Esophagus (tissue), 2 donors: ENCODE results near the gene ATP8B3. TPM values are rescaled to one million over a fixed set of nuclear protein-coding genes. Genes with fewer than 3 reads are reported as not detected.

ENCODE experiments used
- H3K27ac ChIP-seq, 2 donors: one replicate each; pipeline ENCODE4 v1.5.1; 2013; ENCODE audit warnings: low read depth in 2 of 2, mild to moderate bottlenecking in 2 of 2, inconsistent platforms in 1 of 2, low read length in 1 of 2, moderate library complexity in 1 of 2
- H3K27me3 ChIP-seq, 2 donors: one replicate each; pipeline ENCODE4 v1.6.1; 2013; ENCODE audit warnings: low read length in 2 of 2, control low read depth in 1 of 2, mild to moderate bottlenecking in 1 of 2; ENCODE audit not compliant: insufficient read depth in 2 of 2, control insufficient read depth in 1 of 2
- H3K36me3 ChIP-seq, 2 donors: one replicate each; pipeline ENCODE4 v1.6.1; 2013; ENCODE audit warnings: low read length in 1 of 2; ENCODE audit not compliant: control insufficient read depth in 2 of 2, insufficient read depth in 2 of 2
- H3K4me1 ChIP-seq, 2 donors: one replicate each; pipeline ENCODE4 v1.6.1; 2013; ENCODE audit warnings: low read length in 1 of 2; ENCODE audit not compliant: control insufficient read depth in 2 of 2, insufficient read depth in 2 of 2
- H3K4me3 ChIP-seq, 2 donors: one replicate each; pipeline ENCODE4 v1.5.1; 2013; ENCODE audit warnings: low read length in 2 of 2, mild to moderate bottlenecking in 2 of 2, low read depth in 1 of 2, moderate library complexity in 1 of 2
- H3K9me3 ChIP-seq, 2 donors: one replicate each; pipeline ENCODE4 v1.6.1; 2013; ENCODE audit warnings: mild to moderate bottlenecking in 2 of 2, low read depth in 1 of 2, low read length in 1 of 2, moderate library complexity in 1 of 2; ENCODE audit not compliant: control insufficient read depth in 2 of 2, insufficient read depth in 1 of 2
- WGBS, 2 donors: extraction: QIAGEN DNeasy Blood & Tissue Kit; methylation state at CpG; one replicate each; pipeline ENCODE4 v1.1.7; 2013; 5-methylcytosine and 5-hydroxymethylcytosine counted together
- polyA plus RNA-seq, 2 donors: library from polyadenylated mRNA; stranded (reverse); fragments of 200-250 nt; gene quantifications; one replicate each; pipeline ENCODE4 v1.2.3, GENCODE V29; 2013
- donor health status: healthy with polysubstance abuse.
- donor health status: Bipolar disorder and iron deficiency.

Gene ATP8B3
- polyA plus RNA-seq, 2 donors, result 0.68 to 1.2 TPM

GRCh38 chr19:1850809-1851653 lies 39.0 kb upstream of the ATP8B3 start:
- Histone ChIP-seq H3K27ac (no peak overlapping the region), H3K27me3 (no peaks in the 10 kb centered on the region), H3K9me3 (no peaks in the 10 kb centered on the region), H3K4me3 (no peak overlapping the region), H3K36me3 (peaks cover 0 to 3% of the 10 kb centered on the region in 2 donors), H3K4me1 (peaks cover 11 to 44% of the 10 kb centered on the region in 2 donors)
- WGBS, 2 donors, result 70 to 72% methylated on average over 31 of the region's 31 CpGs

DNA sequence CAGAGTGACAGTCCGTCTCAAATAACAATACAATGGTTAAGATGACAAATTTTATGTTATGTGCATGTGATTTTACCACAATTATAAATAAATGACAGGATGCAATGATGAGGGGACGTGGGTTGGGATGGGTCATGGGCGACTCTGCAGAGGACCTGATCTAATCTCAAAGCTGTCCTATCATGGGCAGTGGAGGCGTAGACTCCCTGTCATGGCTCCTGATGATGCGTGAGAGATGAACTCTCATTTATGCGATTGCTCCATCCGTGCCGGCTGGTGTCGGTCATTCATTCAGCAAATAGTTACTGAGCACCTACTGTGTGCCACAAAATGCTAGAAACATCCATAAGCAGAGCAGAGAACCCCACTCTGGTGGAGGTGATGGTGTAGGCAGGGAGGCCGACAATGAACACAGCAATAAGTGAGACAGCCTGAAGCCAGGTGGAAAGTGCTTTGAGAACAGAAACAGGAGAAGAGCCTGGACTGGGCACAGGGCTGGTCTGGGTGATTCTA lies 37.9 kb upstream of the ATP8B3 start:
- Histone ChIP-seq H3K9me3 (no peaks in the 10 kb centered on the region), H3K4me1 (peaks cover 8 to 44% of the 10 kb centered on the region in 2 donors), H3K27ac (no peak overlapping the region), H3K4me3 (no peak overlapping the region), H3K36me3 (peaks cover 0 to 9% of the 10 kb centered on the region in 2 donors), H3K27me3 (no peaks in the 10 kb centered on the region)
- 88 to 90% methylated on average over 10 of the region's 10 CpGs for WGBS, 2 donors

DNA sequence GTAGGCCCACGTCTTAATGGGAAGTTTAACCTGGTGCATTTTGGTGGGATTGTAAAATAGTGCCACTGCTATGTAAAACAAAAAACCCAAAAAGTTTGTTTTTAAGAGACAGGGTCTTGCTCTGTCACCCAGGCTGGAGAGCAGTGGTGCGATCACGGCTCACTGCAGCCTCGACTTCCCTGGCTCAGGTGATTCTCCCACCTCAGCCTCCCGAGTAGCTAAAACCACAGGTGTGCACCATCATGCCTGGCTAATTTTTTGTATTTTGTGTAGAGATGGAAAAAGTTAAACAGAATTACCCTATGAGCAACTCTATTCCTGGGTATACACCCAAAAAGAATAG lies 37.0 kb upstream of the ATP8B3 start:
- no peak overlapping the region for H3K4me3 ChIP-seq
- H3K27me3 ChIP-seq, result no peaks in the 10 kb centered on the region
- peaks cover 0 to 10% of the 10 kb centered on the region in 2 donors for H3K36me3 ChIP-seq
- peak overlapping the region; percentile 63 to 95 for H3K27ac ChIP-seq
- no peaks in the 10 kb centered on the region for H3K9me3 ChIP-seq
- WGBS, 2 donors, result 49 to 57% methylated on average over 5 of the region's 5 CpGs
- peaks cover 15 to 46% of the 10 kb centered on the region in 2 donors for H3K4me1 ChIP-seq

GRCh38 chr19:1848399-1849131 lies 36.5 kb upstream of the ATP8B3 start, which contains the start of gene REXO1:
TSS of gene REXO1 (minus strand) at chr19:1848483. CDS start at chr19:1848358, 125 bp downstream.
- 2% methylated on average over 42 to 60 of the region's 60 CpGs for WGBS, 2 donors
- peaks cover 21 to 47% of the 10 kb centered on the region in 2 donors for H3K4me1 ChIP-seq
- H3K9me3 ChIP-seq, result no peaks in the 10 kb centered on the region
- H3K27ac ChIP-seq, result peak within 1 kb of the TSS; percentile 95 to 100
- H3K4me3 ChIP-seq, result peak within 1 kb of the TSS; percentile 88 to 97
- H3K36me3 ChIP-seq, result peaks cover 0 to 11% of the 10 kb centered on the region in 2 donors
- H3K27me3 ChIP-seq, result no peaks in the 10 kb centered on the region

GRCh38 chr19:1847684-1848398 lies 35.8 kb upstream of the ATP8B3 start:
- peak overlapping the region; percentile 95 to 100 for H3K27ac ChIP-seq
- peak overlapping the region; percentile 88 to 97 for H3K4me3 ChIP-seq
- H3K9me3 ChIP-seq, result no peaks in the 10 kb centered on the region
- WGBS, 2 donors, result 0% methylated on average over 54 to 72 of the region's 72 CpGs
- H3K27me3 ChIP-seq, result no peaks in the 10 kb centered on the region
- H3K36me3 ChIP-seq, result peaks cover 0 to 11% of the 10 kb centered on the region in 2 donors
- peaks cover 27 to 43% of the 10 kb centered on the region in 2 donors for H3K4me1 ChIP-seq

DNA sequence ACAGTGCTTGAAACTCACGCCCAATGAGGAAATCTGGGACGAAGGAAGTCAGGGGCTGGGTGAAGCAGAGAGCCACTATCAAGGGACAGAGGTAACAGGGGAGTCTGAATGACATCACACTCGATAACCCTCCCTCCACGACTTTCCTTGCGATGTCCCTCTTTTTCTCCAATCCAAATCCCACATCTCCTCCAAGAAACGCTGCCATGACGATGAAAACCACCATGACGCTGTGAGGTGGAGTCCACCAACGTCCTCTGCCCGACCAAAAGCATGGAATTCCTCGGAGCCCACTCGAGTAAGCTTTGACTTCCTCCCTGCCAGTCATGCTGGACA lies 35.2 kb upstream of the ATP8B3 start:
- Histone ChIP-seq H3K9me3 (no peaks in the 10 kb centered on the region), H3K27me3 (no peaks in the 10 kb centered on the region), H3K4me1 (peaks cover 29 to 44% of the 10 kb centered on the region in 2 donors), H3K27ac (peak overlapping the region in 1 of 2 donors; percentile 100), H3K4me3 (peak overlapping the region; percentile 88 to 97), H3K36me3 (peaks cover 0 to 11% of the 10 kb centered on the region in 2 donors)
- WGBS, 2 donors, result 8% methylated on average over 12 of the region's 12 CpGs

- WGBS, 2 donors, result 73% methylated on average over 29 of the region's 29 CpGs
Measured at GRCh38 chr19:1846517-1847204, 34.6 kb upstream of the ATP8B3 start.

DNA sequence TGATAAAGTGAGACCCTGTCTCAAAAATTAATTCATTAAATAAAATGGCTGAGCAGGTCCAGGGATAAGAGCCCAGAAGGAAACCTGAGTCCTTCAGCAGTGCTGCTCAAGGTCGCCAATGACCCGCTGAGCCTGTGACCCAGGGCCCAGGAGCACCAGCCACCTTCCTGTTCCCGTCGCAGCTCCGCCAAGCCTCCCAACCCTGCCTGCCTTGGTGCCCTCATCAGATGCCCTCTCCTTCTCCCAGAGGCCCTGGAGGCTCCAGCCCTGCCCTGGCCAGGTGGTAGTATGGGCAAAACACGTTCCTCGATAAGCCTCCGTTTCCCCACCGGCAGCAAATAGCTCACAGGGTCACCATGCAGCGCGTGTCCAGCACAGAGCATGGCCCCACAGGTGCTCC lies 33.6 kb upstream of the ATP8B3 start:
- WGBS, 2 donors, result 78 to 87% methylated on average over 11 of the region's 11 CpGs
- Histone ChIP-seq H3K9me3 (no peaks in the 10 kb centered on the region), H3K4me1 (peaks cover 31 to 45% of the 10 kb centered on the region in 2 donors), H3K27ac (no peak overlapping the region), H3K27me3 (no peaks in the 10 kb centered on the region), H3K4me3 (no peak overlapping the region), H3K36me3 (peaks cover 0 to 11% of the 10 kb centered on the region in 2 donors)

More at GRCh38 chr19:1846517-1847204, 34.6 kb upstream of the ATP8B3 start:
- Histone ChIP-seq H3K27ac (no peak overlapping the region), H3K9me3 (no peaks in the 10 kb centered on the region), H3K27me3 (no peaks in the 10 kb centered on the region), H3K4me3 (peak overlapping the region; percentile 88 to 97), H3K4me1 (peaks cover 30 to 43% of the 10 kb centered on the region in 2 donors), H3K36me3 (peaks cover 0 to 11% of the 10 kb centered on the region in 2 donors)

DNA sequence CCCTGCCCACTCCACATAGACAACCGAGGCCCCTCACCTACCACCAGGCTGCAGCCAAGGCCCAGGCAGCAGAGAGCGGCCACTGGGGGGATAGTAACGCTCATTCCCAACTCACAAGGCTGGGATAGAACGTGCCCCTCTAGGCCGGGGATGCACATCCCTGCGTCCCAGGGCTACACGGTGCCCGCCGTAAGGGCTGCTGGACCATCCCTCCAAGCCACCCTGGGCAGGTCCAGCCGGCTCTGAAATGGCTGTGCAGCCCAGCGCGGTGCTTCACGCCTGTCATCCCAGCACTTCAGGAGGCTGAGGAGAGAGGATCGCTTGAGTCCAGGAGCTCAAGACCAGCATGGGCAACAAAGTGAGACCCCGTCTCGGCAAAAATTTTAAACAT lies 33.0 kb upstream of the ATP8B3 start:
- Histone ChIP-seq H3K36me3 (peaks cover 0 to 11% of the 10 kb centered on the region in 2 donors), H3K4me1 (peaks cover 34 to 45% of the 10 kb centered on the region in 2 donors), H3K27ac (no peak overlapping the region), H3K4me3 (no peak overlapping the region), H3K9me3 (no peaks in the 10 kb centered on the region), H3K27me3 (no peaks in the 10 kb centered on the region)
- WGBS, 2 donors, result 81 to 85% methylated on average over 16 of the region's 16 CpGs
